Neural cell (in vitro differentiated cells): Measurements from ENCODE around the gene TRPM4.

ENCODE experiments used
- EP300 ChIP-seq: fragments of 450-650 bp; conservative IDR thresholded peaks from 2 replicates; pipeline ENCODE4 v1.6.1; 2014; ENCODE audit warnings: antibody characterized with exemption, mild to moderate bottlenecking, moderate library complexity; ENCODE audit not compliant: poor library complexity, severe bottlenecking
- EZH2 ChIP-seq: fragments of 200-600, 300-800 bp; shearing (Covaris generic), sonication (generic); IDR thresholded peaks from 2 replicates; pipeline ENCODE4 v1.6.1; 2014; ENCODE audit warnings: antibody characterized with exemption, low read length, borderline replicate concordance, mild to moderate bottlenecking; ENCODE audit not compliant: insufficient read depth, poor library complexity, severe bottlenecking
- MXI1 ChIP-seq: fragments of 450-650 bp; conservative IDR thresholded peaks from 2 replicates; pipeline ENCODE4 v1.6.1; 2014; ENCODE audit warnings: antibody characterized with exemption, mild to moderate bottlenecking; ENCODE audit not compliant: poor library complexity, severe bottlenecking
- POLR2AphosphoS5 ChIP-seq: IDR thresholded peaks from 2 replicates; pipeline ENCODE4 v1.6.1; 2012
- RAD21 ChIP-seq: fragments of 450-650 bp; conservative IDR thresholded peaks from 2 replicates; pipeline ENCODE4 v1.6.1; 2014; ENCODE audit warnings: antibody characterized with exemption, mild to moderate bottlenecking, moderate library complexity
- SMC3 ChIP-seq: fragments of 450-650 bp; conservative IDR thresholded peaks from 2 replicates; pipeline ENCODE4 v1.6.1; 2014; ENCODE audit warnings: antibody characterized with exemption, mild to moderate bottlenecking, moderate library complexity; ENCODE audit not compliant: poor library complexity
- TAF1 ChIP-seq: IDR thresholded peaks from 2 replicates; pipeline ENCODE4 v1.6.1; 2012; ENCODE audit warnings: low read depth
- TF ChIP-seq, protein P1 (sequence below): fragments of 450-650 bp; IDR thresholded peaks from 2 replicates; pipeline ENCODE4 v1.5.1; 2014; ENCODE audit warnings: antibody characterized with exemption, mild to moderate bottlenecking, moderate library complexity; ENCODE audit not compliant: poor library complexity, severe bottlenecking
- TF ChIP-seq, protein P2 (sequence below): IDR thresholded peaks from 2 replicates; pipeline ENCODE4 v1.6.1; 2012; ENCODE audit warnings: borderline replicate concordance

GRCh38 chr19:49189259-49189658, 31.7 kb downstream of the TRPM4 start:
- TF ChIP-seq EZH2, result no peak
- no peak for TF ChIP-seq TAF1
- TF ChIP-seq, protein P1, sequence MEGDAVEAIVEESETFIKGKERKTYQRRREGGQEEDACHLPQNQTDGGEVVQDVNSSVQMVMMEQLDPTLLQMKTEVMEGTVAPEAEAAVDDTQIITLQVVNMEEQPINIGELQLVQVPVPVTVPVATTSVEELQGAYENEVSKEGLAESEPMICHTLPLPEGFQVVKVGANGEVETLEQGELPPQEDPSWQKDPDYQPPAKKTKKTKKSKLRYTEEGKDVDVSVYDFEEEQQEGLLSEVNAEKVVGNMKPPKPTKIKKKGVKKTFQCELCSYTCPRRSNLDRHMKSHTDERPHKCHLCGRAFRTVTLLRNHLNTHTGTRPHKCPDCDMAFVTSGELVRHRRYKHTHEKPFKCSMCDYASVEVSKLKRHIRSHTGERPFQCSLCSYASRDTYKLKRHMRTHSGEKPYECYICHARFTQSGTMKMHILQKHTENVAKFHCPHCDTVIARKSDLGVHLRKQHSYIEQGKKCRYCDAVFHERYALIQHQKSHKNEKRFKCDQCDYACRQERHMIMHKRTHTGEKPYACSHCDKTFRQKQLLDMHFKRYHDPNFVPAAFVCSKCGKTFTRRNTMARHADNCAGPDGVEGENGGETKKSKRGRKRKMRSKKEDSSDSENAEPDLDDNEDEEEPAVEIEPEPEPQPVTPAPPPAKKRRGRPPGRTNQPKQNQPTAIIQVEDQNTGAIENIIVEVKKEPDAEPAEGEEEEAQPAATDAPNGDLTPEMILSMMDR, result no peak
- TF ChIP-seq MXI1, result no peak
- no peak for TF ChIP-seq POLR2AphosphoS5
- TF ChIP-seq EP300, result no peak
- TF ChIP-seq, protein P2, sequence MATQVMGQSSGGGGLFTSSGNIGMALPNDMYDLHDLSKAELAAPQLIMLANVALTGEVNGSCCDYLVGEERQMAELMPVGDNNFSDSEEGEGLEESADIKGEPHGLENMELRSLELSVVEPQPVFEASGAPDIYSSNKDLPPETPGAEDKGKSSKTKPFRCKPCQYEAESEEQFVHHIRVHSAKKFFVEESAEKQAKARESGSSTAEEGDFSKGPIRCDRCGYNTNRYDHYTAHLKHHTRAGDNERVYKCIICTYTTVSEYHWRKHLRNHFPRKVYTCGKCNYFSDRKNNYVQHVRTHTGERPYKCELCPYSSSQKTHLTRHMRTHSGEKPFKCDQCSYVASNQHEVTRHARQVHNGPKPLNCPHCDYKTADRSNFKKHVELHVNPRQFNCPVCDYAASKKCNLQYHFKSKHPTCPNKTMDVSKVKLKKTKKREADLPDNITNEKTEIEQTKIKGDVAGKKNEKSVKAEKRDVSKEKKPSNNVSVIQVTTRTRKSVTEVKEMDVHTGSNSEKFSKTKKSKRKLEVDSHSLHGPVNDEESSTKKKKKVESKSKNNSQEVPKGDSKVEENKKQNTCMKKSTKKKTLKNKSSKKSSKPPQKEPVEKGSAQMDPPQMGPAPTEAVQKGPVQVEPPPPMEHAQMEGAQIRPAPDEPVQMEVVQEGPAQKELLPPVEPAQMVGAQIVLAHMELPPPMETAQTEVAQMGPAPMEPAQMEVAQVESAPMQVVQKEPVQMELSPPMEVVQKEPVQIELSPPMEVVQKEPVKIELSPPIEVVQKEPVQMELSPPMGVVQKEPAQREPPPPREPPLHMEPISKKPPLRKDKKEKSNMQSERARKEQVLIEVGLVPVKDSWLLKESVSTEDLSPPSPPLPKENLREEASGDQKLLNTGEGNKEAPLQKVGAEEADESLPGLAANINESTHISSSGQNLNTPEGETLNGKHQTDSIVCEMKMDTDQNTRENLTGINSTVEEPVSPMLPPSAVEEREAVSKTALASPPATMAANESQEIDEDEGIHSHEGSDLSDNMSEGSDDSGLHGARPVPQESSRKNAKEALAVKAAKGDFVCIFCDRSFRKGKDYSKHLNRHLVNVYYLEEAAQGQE, result no peak
- no peak for TF ChIP-seq RAD21
- TF ChIP-seq SMC3, result no peak
